Measurements from ENCODE around the gene MAP3K20. TPM values are rescaled to one million over a fixed set of nuclear protein-coding genes. Genes with fewer than 3 reads are reported as not detected.

The MAP3K20 gene
- total RNA-seq, 1 donor from 2014 or later = 19.1 TPM

- H3K27ac Mint-ChIP-seq = peak overlapping the region; percentile 30
- peaks cover 3% of the 10 kb centered on the region for H3K36me3 Mint-ChIP-seq (ENCODE audit: low read depth)
- intact Hi-C loops (cut with micrococcal nuclease) = no loop called here
- H3K9me3 Mint-ChIP-seq = no peaks in the 10 kb centered on the region
- DNase-seq = peak; percentile 64
- peaks cover 15% of the 10 kb centered on the region for H3K27me3 Mint-ChIP-seq
- peaks cover 59% of the 10 kb centered on the region for H3K4me1 Mint-ChIP-seq
- peak overlapping the region; percentile 28 for H3K4me3 Mint-ChIP-seq
Measured at GRCh38 chr2:173134703-173135102, 59.1 kb downstream of the MAP3K20 start.

GRCh38 chr2:173136067-173136466, 60.4 kb downstream of the MAP3K20 start:
- H3K27ac Mint-ChIP-seq = no peak overlapping the region
- H3K36me3 Mint-ChIP-seq (ENCODE audit: low read depth) = peaks cover 6% of the 10 kb centered on the region
- H3K4me3 Mint-ChIP-seq = peak overlapping the region; percentile 24
- H3K4me1 Mint-ChIP-seq = peaks cover 56% of the 10 kb centered on the region
- DNase-seq = no peak
- intact Hi-C loops (cut with micrococcal nuclease) = no loop called here
- no peaks in the 10 kb centered on the region for H3K9me3 Mint-ChIP-seq
- peaks cover 11% of the 10 kb centered on the region for H3K27me3 Mint-ChIP-seq

- H3K4me3 Mint-ChIP-seq = peak overlapping the region; percentile 24
- intact Hi-C loops (cut with micrococcal nuclease) = no loop called here
- no peak for DNase-seq
- peak overlapping the region; percentile 30 for H3K27ac Mint-ChIP-seq
- no peaks in the 10 kb centered on the region for H3K9me3 Mint-ChIP-seq
- H3K27me3 Mint-ChIP-seq = peaks cover 9% of the 10 kb centered on the region
- peaks cover 53% of the 10 kb centered on the region for H3K4me1 Mint-ChIP-seq
- H3K36me3 Mint-ChIP-seq (ENCODE audit: low read depth) = peaks cover 11% of the 10 kb centered on the region
Measured at GRCh38 chr2:173136599-173136998, 61.0 kb downstream of the MAP3K20 start.

GRCh38 chr2:173137610-173138009, 62.0 kb downstream of the MAP3K20 start:
- Mint-ChIP-seq H3K4me3 (no peak overlapping the region), H3K36me3 (ENCODE audit: low read depth) (peaks cover 14% of the 10 kb centered on the region), H3K27ac (no peak overlapping the region), H3K9me3 (peaks cover 3% of the 10 kb centered on the region), H3K27me3 (peaks cover 1% of the 10 kb centered on the region), H3K4me1 (peaks cover 43% of the 10 kb centered on the region)
- DNase-seq = no peak
- intact Hi-C loops (cut with micrococcal nuclease) = loop anchor here (2.0 kb wide), 1 partner anchor 43 kb away; no protein-coding TSS in a partner anchor

GRCh38 chr2:173138962-173139361, 63.3 kb downstream of the MAP3K20 start:
- Mint-ChIP-seq H3K36me3 (ENCODE audit: low read depth) (peaks cover 14% of the 10 kb centered on the region), H3K27ac (no peak overlapping the region), H3K4me1 (peaks cover 33% of the 10 kb centered on the region), H3K27me3 (peaks cover 1% of the 10 kb centered on the region), H3K9me3 (peaks cover 3% of the 10 kb centered on the region), H3K4me3 (no peak overlapping the region)
- intact Hi-C loops (cut with micrococcal nuclease) = loop anchor here (2.0 kb wide), 1 partner anchor 42 kb away; no protein-coding TSS in a partner anchor
- no peak for DNase-seq

GRCh38 chr2:173141666-173142065, 66.0 kb downstream of the MAP3K20 start:
- Mint-ChIP-seq H3K36me3 (ENCODE audit: low read depth) (peaks cover 12% of the 10 kb centered on the region), H3K27ac (no peak overlapping the region), H3K4me1 (peaks cover 22% of the 10 kb centered on the region), H3K9me3 (peaks cover 3% of the 10 kb centered on the region), H3K4me3 (no peak overlapping the region), H3K27me3 (no peaks in the 10 kb centered on the region)
- no peak for DNase-seq
- intact Hi-C loops (cut with micrococcal nuclease) = no loop called here

- Mint-ChIP-seq H3K36me3 (ENCODE audit: low read depth) (peaks cover 15% of the 10 kb centered on the region), H3K27me3 (no peaks in the 10 kb centered on the region), H3K27ac (no peak overlapping the region), H3K9me3 (peaks cover 3% of the 10 kb centered on the region), H3K4me3 (no peak overlapping the region), H3K4me1 (peaks cover 31% of the 10 kb centered on the region)
- DNase-seq = no peak
- intact Hi-C loops (cut with micrococcal nuclease) = loop anchor here (5.0 kb wide), 1 partner anchor 173 kb away; no protein-coding TSS in a partner anchor
Measured at GRCh38 chr2:173145454-173145853, 69.8 kb downstream of the MAP3K20 start.

- Mint-ChIP-seq H3K4me3 (no peak overlapping the region), H3K36me3 (ENCODE audit: low read depth) (peaks cover 7% of the 10 kb centered on the region), H3K9me3 (peaks cover 3% of the 10 kb centered on the region), H3K27me3 (no peaks in the 10 kb centered on the region), H3K27ac (no peak overlapping the region), H3K4me1 (peaks cover 37% of the 10 kb centered on the region)
- DNase-seq = no peak
- intact Hi-C loops (cut with micrococcal nuclease) = loop anchor here (5.0 kb wide), 1 partner anchor 174 kb away; no protein-coding TSS in a partner anchor
Measured at GRCh38 chr2:173146590-173146989, 70.9 kb downstream of the MAP3K20 start.

- peaks cover 49% of the 10 kb centered on the region for H3K4me1 Mint-ChIP-seq
Measured at GRCh38 chr2:173148520-173148919, 72.9 kb downstream of the MAP3K20 start.

GRCh38 chr2:173149491-173149890, 73.8 kb downstream of the MAP3K20 start:
- Mint-ChIP-seq H3K4me1 (peaks cover 49% of the 10 kb centered on the region), H3K4me3 (peak overlapping the region; percentile 22), H3K27me3 (no peaks in the 10 kb centered on the region), H3K36me3 (ENCODE audit: low read depth) (peaks cover 5% of the 10 kb centered on the region), H3K27ac (peak overlapping the region; percentile 88), H3K9me3 (no peaks in the 10 kb centered on the region)
- peak; percentile 88 for DNase-seq
- intact Hi-C loops (cut with micrococcal nuclease) = loop anchor here (1.0 to 5.0 kb wide), 4 partner anchors 16 to 177 kb away; no protein-coding TSS in a partner anchor

More at GRCh38 chr2:173148520-173148919, 72.9 kb downstream of the MAP3K20 start:
- H3K27me3 Mint-ChIP-seq = no peaks in the 10 kb centered on the region
- intact Hi-C loops (cut with micrococcal nuclease) = loop anchor here (2.0 to 5.0 kb wide), 2 partner anchors 100 to 176 kb away; no protein-coding TSS in a partner anchor
- no peaks in the 10 kb centered on the region for H3K9me3 Mint-ChIP-seq
- H3K4me3 Mint-ChIP-seq = no peak overlapping the region
- peak overlapping the region; percentile 32 for H3K27ac Mint-ChIP-seq
- no peak for DNase-seq
- peaks cover 5% of the 10 kb centered on the region for H3K36me3 Mint-ChIP-seq (ENCODE audit: low read depth)

- H3K27me3 Mint-ChIP-seq = no peaks in the 10 kb centered on the region
- no peak for DNase-seq
- peak overlapping the region; percentile 22 for H3K4me3 Mint-ChIP-seq
- peaks cover 5% of the 10 kb centered on the region for H3K9me3 Mint-ChIP-seq
- H3K27ac Mint-ChIP-seq = peak overlapping the region; percentile 88
- intact Hi-C loops (cut with micrococcal nuclease) = loop anchor here (5.0 kb wide), 1 partner anchor 137 kb away; no protein-coding TSS in a partner anchor
- H3K36me3 Mint-ChIP-seq (ENCODE audit: low read depth) = peaks cover 6% of the 10 kb centered on the region
- peaks cover 51% of the 10 kb centered on the region for H3K4me1 Mint-ChIP-seq
Measured at GRCh38 chr2:173150087-173150486, 74.4 kb downstream of the MAP3K20 start.

GRCh38 chr2:173150963-173151362, 75.3 kb downstream of the MAP3K20 start:
- Mint-ChIP-seq H3K27ac (peak overlapping the region; percentile 88), H3K4me1 (peaks cover 50% of the 10 kb centered on the region)

GRCh38 chr2:173151671-173152401, 76.2 kb downstream of the MAP3K20 start:
- Mint-ChIP-seq H3K36me3 (ENCODE audit: low read depth) (peaks cover 9% of the 10 kb centered on the region), H3K9me3 (peaks cover 20% of the 10 kb centered on the region), H3K4me1 (peaks cover 45% of the 10 kb centered on the region), H3K27me3 (peaks cover under 1% of the 10 kb centered on the region), H3K27ac (peak overlapping the region; percentile 80), H3K4me3 (no peak overlapping the region)
- DNase-seq = no peak
- intact Hi-C loops (cut with micrococcal nuclease) = loop anchor here (1.0 to 5.0 kb wide), 2 partner anchors 51 to 135 kb away; no protein-coding TSS in a partner anchor

More at GRCh38 chr2:173150963-173151362, 75.3 kb downstream of the MAP3K20 start:
- H3K27me3 Mint-ChIP-seq = no peaks in the 10 kb centered on the region
- H3K4me3 Mint-ChIP-seq = no peak overlapping the region
- H3K36me3 Mint-ChIP-seq (ENCODE audit: low read depth) = peaks cover 9% of the 10 kb centered on the region
- intact Hi-C loops (cut with micrococcal nuclease) = loop anchor here (1.0 to 5.0 kb wide), 2 partner anchors 50 to 136 kb away; no protein-coding TSS in a partner anchor
- DNase-seq = no peak
- H3K9me3 Mint-ChIP-seq = peaks cover 11% of the 10 kb centered on the region

GRCh38 chr2:173153301-173153885, 77.7 kb downstream of the MAP3K20 start:
- Mint-ChIP-seq H3K4me3 (no peak overlapping the region), H3K36me3 (ENCODE audit: low read depth) (peaks cover 11% of the 10 kb centered on the region), H3K27me3 (peaks cover 3% of the 10 kb centered on the region), H3K4me1 (peaks cover 41% of the 10 kb centered on the region), H3K27ac (no peak overlapping the region), H3K9me3 (peaks cover 22% of the 10 kb centered on the region)
- intact Hi-C loops (cut with micrococcal nuclease) = loop anchor here (5.0 kb wide), 1 partner anchor 134 kb away; no protein-coding TSS in a partner anchor
- DNase-seq = no peak

All from activated CD4-positive, alpha-beta T cell treated with anti-CD3 and anti-CD28 coated beads, Interleukin-2, amount 10 ng/mL, durations not matched to agents 24 days and 14 days (primary cell).